HEK293 (cell line): ENCODE data around the gene BUB1B.

Experiments
- FEZF1 ChIP-seq: fragments of 450-650 bp; formaldehyde crosslinking; IDR thresholded peaks from 2 replicates; pipeline ENCODE4 v1.5.1; 2016; ENCODE audit warnings: missing biosample characterization, missing genetic modification characterization
- GFI1B ChIP-seq: fragments of 450-650 bp; formaldehyde crosslinking; IDR thresholded peaks from 2 replicates; pipeline ENCODE4 v1.5.1; 2016; ENCODE audit warnings: missing biosample characterization, missing genetic modification characterization
- GLI2 ChIP-seq: fragments of 450-650 bp; formaldehyde crosslinking; IDR thresholded peaks from 2 replicates; pipeline ENCODE4; 2017; ENCODE audit warnings: missing biosample characterization, missing genetic modification characterization, low read depth, borderline replicate concordance
- HIC1 ChIP-seq: fragments of 450-650 bp; formaldehyde crosslinking; IDR thresholded peaks from 2 replicates; pipeline ENCODE4 v1.5.1; 2016; ENCODE audit warnings: missing biosample characterization, missing genetic modification characterization
- KLF16 ChIP-seq: fragments of 450-650 bp; formaldehyde crosslinking; IDR thresholded peaks from 2 replicates; pipeline ENCODE4 v1.5.1; 2017; ENCODE audit warnings: missing biosample characterization, missing genetic modification characterization
- MEIS1 ChIP-seq: sonication (generic); formaldehyde crosslinking; IDR thresholded peaks from 2 replicates; pipeline ENCODE4 v1.8.1; 2022; ENCODE audit warnings: missing genetic modification reagents, mild to moderate bottlenecking, borderline replicate concordance
- MZF1 ChIP-seq: fragments of 450-650 bp; formaldehyde crosslinking; IDR thresholded peaks from 2 replicates; pipeline ENCODE4 v1.5.1; 2017; ENCODE audit warnings: missing biosample characterization, missing genetic modification characterization, borderline replicate concordance
- ZBTB26 ChIP-seq: fragments of 450-650 bp; formaldehyde crosslinking; optimal IDR thresholded peaks from 2 replicates; pipeline ENCODE3; 2016; ENCODE audit warnings: missing biosample characterization, mild to moderate bottlenecking, missing genetic modification characterization
- ZEB2 ChIP-seq: fragments of 450-650 bp; formaldehyde crosslinking; IDR thresholded peaks from 2 replicates; pipeline ENCODE4 v1.5.1; 2016; ENCODE audit warnings: missing biosample characterization, missing genetic modification characterization
- ZFHX2 ChIP-seq: fragments of 450-650 bp; formaldehyde crosslinking; conservative IDR thresholded peaks from 2 replicates; pipeline ENCODE4 v1.5.1; 2016; ENCODE audit warnings: missing biosample characterization, missing genetic modification characterization
- ZFP3 ChIP-seq: fragments of 450-650 bp; formaldehyde crosslinking; IDR thresholded peaks from 2 replicates; pipeline ENCODE4 v1.5.1; 2016; ENCODE audit warnings: low read depth, missing biosample characterization, missing genetic modification characterization
- ZFP41 ChIP-seq: fragments of 450-650 bp; formaldehyde crosslinking; IDR thresholded peaks from 2 replicates; pipeline ENCODE4 v1.5.1; 2016; ENCODE audit warnings: missing biosample characterization, missing genetic modification characterization, borderline replicate concordance
- ZNF146 ChIP-seq: fragments of 450-650 bp; formaldehyde crosslinking; IDR thresholded peaks from 2 replicates; pipeline ENCODE4 v1.5.1; 2016; ENCODE audit warnings: missing biosample characterization, missing genetic modification characterization
- ZNF155 ChIP-seq: fragments of 450-650 bp; formaldehyde crosslinking; IDR thresholded peaks from 2 replicates; pipeline ENCODE4 v1.5.1; 2016; ENCODE audit warnings: missing biosample characterization, missing genetic modification characterization
- ZNF174 ChIP-seq: fragments of 450-650 bp; formaldehyde crosslinking; IDR thresholded peaks from 2 replicates; pipeline ENCODE4 v1.5.0; 2017; ENCODE audit warnings: missing biosample characterization, mild to moderate bottlenecking, missing genetic modification characterization
- ZNF211 ChIP-seq: fragments of 450-650 bp; formaldehyde crosslinking; IDR thresholded peaks from 2 replicates; pipeline ENCODE4 v1.5.1; 2016; ENCODE audit warnings: low read depth, missing biosample characterization, missing genetic modification characterization
- ZNF292 ChIP-seq: fragments of 450-650 bp; formaldehyde crosslinking; IDR thresholded peaks from 2 replicates; pipeline ENCODE4 v1.5.1; 2016; ENCODE audit warnings: low read depth, missing biosample characterization, missing genetic modification characterization, borderline replicate concordance
- ZNF473 ChIP-seq: fragments of 450-650 bp; formaldehyde crosslinking; IDR thresholded peaks from 2 replicates; pipeline ENCODE4 v1.5.1; 2017; ENCODE audit warnings: missing biosample characterization, missing genetic modification characterization
- ZNF501 ChIP-seq: fragments of 450-650 bp; formaldehyde crosslinking; IDR thresholded peaks from 2 replicates; pipeline ENCODE4 v1.5.1; 2016; ENCODE audit warnings: missing biosample characterization, missing genetic modification characterization
- ZNF529 ChIP-seq: fragments of 450-650 bp; formaldehyde crosslinking; IDR thresholded peaks from 2 replicates; pipeline ENCODE4 v1.5.1; 2017; ENCODE audit warnings: missing genetic modification characterization, missing biosample characterization; ENCODE audit not compliant: insufficient replicate concordance
- ZNF548 ChIP-seq: fragments of 450-650 bp; formaldehyde crosslinking; IDR thresholded peaks from 2 replicates; pipeline ENCODE4 v1.5.1; 2016; ENCODE audit warnings: missing biosample characterization, missing genetic modification characterization
- ZNF560 ChIP-seq: fragments of 450-650 bp; formaldehyde crosslinking; IDR thresholded peaks from 2 replicates; pipeline ENCODE4 v1.5.1; 2017; ENCODE audit warnings: missing biosample characterization, missing genetic modification characterization, borderline replicate concordance
- ZNF747 ChIP-seq: fragments of 450-650 bp; formaldehyde crosslinking; IDR thresholded peaks from 2 replicates; pipeline ENCODE4 v1.5.1; 2016; ENCODE audit warnings: missing biosample characterization, missing genetic modification characterization
- TF ChIP-seq, protein P1 (sequence below): fragments of 450-650 bp; formaldehyde crosslinking; conservative IDR thresholded peaks from 2 replicates; pipeline ENCODE4 v1.5.1; 2016; ENCODE audit warnings: low read depth, missing biosample characterization, missing genetic modification characterization
- TF ChIP-seq, protein P2 (sequence below): fragments of 450-650 bp; formaldehyde crosslinking; IDR thresholded peaks from 2 replicates; pipeline ENCODE4 v1.5.1; 2016; ENCODE audit warnings: missing biosample characterization, missing genetic modification characterization

BUB1B gene

GRCh38 chr15:40160689-40161688 is at the start of gene BUB1B (continued):
- no peak for TF ChIP-seq FEZF1 (tag by site-specific recombination)
- TF ChIP-seq ZNF501 (tag by site-specific recombination): peak; percentile 84
- TF ChIP-seq GFI1B (tag by site-specific recombination): no peak
- no peak for TF ChIP-seq ZNF292 (tag by site-specific recombination)
- no peak for TF ChIP-seq ZFP41 (tag by site-specific recombination)
- no peak for TF ChIP-seq ZNF747
- no peak for TF ChIP-seq ZNF548 (tag by site-specific recombination)
- TF ChIP-seq ZNF174 (tag by site-specific recombination): no peak
- no peak for TF ChIP-seq GLI2 (tag by site-specific recombination)
- TF ChIP-seq ZNF146 (tag by site-specific recombination): no peak
- no peak for TF ChIP-seq MZF1 (tag by site-specific recombination)
- TF ChIP-seq ZNF155 (tag by site-specific recombination): no peak
- 0 out of 2 replicates have a peak, but pooled peaks have one; percentile 20 for TF ChIP-seq ZFHX2 (tag by site-specific recombination)
- no peak for TF ChIP-seq ZNF211 (tag by site-specific recombination)
- TF ChIP-seq, protein P1, sequence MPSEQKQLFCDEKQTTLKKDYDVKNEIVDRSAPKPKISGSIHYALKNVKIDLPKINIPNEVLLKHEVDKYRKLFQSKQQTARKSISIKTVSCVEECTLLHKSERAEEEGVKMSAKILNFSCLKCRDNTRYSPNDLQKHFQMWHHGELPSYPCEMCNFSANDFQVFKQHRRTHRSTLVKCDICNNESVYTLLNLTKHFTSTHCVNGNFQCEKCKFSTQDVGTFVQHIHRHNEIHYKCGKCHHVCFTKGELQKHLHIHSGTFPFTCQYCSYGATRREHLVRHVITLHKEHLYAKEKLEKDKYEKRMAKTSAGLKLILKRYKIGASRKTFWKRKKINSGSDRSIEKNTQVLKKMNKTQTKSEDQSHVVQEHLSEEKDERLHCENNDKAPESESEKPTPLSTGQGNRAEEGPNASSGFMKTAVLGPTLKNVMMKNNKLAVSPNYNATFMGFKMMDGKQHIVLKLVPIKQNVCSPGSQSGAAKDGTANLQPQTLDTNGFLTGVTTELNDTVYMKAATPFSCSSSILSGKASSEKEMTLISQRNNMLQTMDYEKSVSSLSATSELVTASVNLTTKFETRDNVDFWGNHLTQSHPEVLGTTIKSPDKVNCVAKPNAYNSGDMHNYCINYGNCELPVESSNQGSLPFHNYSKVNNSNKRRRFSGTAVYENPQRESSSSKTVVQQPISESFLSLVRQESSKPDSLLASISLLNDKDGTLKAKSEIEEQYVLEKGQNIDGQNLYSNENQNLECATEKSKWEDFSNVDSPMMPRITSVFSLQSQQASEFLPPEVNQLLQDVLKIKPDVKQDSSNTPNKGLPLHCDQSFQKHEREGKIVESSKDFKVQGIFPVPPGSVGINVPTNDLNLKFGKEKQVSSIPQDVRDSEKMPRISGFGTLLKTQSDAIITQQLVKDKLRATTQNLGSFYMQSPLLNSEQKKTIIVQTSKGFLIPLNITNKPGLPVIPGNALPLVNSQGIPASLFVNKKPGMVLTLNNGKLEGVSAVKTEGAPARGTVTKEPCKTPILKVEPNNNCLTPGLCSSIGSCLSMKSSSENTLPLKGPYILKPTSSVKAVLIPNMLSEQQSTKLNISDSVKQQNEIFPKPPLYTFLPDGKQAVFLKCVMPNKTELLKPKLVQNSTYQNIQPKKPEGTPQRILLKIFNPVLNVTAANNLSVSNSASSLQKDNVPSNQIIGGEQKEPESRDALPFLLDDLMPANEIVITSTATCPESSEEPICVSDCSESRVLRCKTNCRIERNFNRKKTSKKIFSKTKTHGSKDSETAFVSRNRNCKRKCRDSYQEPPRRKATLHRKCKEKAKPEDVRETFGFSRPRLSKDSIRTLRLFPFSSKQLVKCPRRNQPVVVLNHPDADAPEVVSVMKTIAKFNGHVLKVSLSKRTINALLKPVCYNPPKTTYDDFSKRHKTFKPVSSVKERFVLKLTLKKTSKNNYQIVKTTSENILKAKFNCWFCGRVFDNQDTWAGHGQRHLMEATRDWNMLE (tag by site-specific recombination): no peak
- TF ChIP-seq ZEB2 (tag by site-specific recombination): peak; percentile 75; the same call in 1 of the 2 replicates
- no peak for TF ChIP-seq ZNF473
- no peak for TF ChIP-seq ZNF560 (tag by site-specific recombination)
- TF ChIP-seq, protein P2, sequence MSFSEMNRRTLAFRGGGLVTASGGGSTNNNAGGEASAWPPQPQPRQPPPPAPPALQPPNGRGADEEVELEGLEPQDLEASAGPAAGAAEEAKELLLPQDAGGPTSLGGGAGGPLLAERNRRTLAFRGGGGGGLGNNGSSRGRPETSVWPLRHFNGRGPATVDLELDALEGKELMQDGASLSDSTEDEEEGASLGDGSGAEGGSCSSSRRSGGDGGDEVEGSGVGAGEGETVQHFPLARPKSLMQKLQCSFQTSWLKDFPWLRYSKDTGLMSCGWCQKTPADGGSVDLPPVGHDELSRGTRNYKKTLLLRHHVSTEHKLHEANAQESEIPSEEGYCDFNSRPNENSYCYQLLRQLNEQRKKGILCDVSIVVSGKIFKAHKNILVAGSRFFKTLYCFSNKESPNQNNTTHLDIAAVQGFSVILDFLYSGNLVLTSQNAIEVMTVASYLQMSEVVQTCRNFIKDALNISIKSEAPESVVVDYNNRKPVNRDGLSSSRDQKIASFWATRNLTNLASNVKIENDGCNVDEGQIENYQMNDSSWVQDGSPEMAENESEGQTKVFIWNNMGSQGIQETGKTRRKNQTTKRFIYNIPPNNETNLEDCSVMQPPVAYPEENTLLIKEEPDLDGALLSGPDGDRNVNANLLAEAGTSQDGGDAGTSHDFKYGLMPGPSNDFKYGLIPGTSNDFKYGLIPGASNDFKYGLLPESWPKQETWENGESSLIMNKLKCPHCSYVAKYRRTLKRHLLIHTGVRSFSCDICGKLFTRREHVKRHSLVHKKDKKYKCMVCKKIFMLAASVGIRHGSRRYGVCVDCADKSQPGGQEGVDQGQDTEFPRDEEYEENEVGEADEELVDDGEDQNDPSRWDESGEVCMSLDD (tag by site-specific recombination): peak; percentile 90
- no peak for TF ChIP-seq ZNF529 (tag by site-specific recombination)
- peak; percentile 85 for TF ChIP-seq KLF16 (tag by site-specific recombination)
- TF ChIP-seq ZBTB26 (tag by site-specific recombination): peak; percentile 76
- no peak for TF ChIP-seq HIC1 (tag by site-specific recombination)
- TF ChIP-seq ZFP3: no peak
- TF ChIP-seq MEIS1 (CRISPR knock-in tag): no peak
